ENCODE measurements around the gene MARVELD1.

Gene MARVELD1

DNA sequence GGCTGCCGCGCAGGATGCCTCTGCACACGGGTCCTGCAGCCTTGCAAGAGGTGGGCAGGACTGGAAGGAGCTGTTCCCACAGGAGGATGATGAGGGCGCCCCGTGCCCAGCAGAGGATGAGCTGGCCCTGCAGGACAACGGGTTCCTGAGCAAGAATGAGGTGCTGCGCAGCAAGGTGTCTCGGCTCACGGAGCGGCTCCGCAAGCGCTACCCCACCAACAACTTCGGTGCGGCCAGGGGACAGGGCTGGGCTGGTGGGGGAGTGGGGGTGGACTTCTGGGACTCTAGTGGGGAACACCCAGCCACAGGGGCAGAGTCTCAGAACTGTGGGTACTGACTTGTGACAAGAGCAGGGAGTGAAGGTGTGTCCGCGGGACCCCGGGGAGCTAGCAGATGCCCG is 39.4 kb downstream of the MARVELD1 start:
- FAIRE-seq (no peak), DNase-seq (ENCODE audit: insufficient read length) (no peak)
- TF ChIP-seq POLR2A (IDR thresholded peaks at IDR 0.05; ENCODE audit: low read depth, low read length) = no peak
- no peak for TF ChIP-seq TAF1 (IDR thresholded peaks at IDR 0.05; ENCODE audit: borderline replicate concordance, low read depth, low read length)
- no peak for TF ChIP-seq POLR2AphosphoS5 (IDR thresholded peaks at IDR 0.05; ENCODE audit: low read depth, low read length)

DNA sequence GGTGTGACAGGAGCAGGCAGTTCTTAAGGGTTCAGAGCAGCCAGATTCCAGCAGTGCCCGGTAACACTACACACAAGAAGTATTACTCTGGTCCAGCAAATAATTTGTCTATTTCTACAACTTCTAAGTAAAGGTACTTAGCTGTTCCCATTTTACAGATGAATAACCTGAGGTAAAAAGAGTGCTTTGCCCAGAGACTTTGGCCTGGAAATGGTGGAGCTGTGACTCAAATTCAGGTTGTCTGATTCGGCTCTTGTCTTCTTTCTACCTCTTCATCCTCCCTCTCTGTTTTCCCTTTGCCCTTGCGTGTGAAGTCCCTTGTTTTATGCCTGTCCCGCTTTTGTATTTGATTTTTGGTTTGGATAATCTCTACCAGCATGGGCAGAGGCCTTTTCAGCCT is 41.2 kb downstream of the MARVELD1 start:
- TF ChIP-seq TAF1 (IDR thresholded peaks at IDR 0.05; ENCODE audit: borderline replicate concordance, low read depth, low read length) = no peak
- TF ChIP-seq POLR2AphosphoS5 (IDR thresholded peaks at IDR 0.05; ENCODE audit: low read depth, low read length) = no peak
- no peak for TF ChIP-seq POLR2A (IDR thresholded peaks at IDR 0.05; ENCODE audit: low read depth, low read length)
- FAIRE-seq = no peak

DNA sequence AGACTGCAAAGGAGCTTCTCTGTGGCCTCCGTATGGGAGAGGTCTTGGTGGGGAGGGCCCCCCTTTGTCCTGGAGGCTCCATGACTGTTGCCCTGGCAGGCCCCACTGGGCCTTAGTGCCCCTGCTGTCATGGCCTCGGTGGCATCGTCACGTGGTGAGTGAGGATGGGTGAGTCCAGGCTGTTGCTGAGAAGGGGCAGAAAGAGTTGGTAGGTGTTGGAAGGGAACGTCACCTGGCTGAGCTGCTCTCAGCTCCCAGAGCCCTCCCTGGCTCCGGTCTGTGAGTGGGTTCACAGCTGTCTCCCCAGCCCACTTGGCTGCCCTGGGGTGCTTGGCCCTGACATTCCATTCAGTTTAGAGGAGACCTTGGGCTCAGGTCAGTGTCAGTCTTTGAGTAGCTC is 42.2 kb downstream of the MARVELD1 start:
- FAIRE-seq (no peak), DNase-seq (ENCODE audit: insufficient read length) (no peak)
- no peak for TF ChIP-seq POLR2AphosphoS5 (IDR thresholded peaks at IDR 0.05; ENCODE audit: low read depth, low read length)

More for the DNA sequence above, 41.2 kb downstream of the MARVELD1 start:
- DNase-seq (ENCODE audit: insufficient read length) = no peak

- FAIRE-seq (no peak), DNase-seq (ENCODE audit: insufficient read length) (no peak)
- TF ChIP-seq POLR2A (IDR thresholded peaks at IDR 0.05; ENCODE audit: low read depth, low read length) (no peak), TAF1 (IDR thresholded peaks at IDR 0.05; ENCODE audit: borderline replicate concordance, low read depth, low read length) (no peak), POLR2AphosphoS5 (IDR thresholded peaks at IDR 0.05; ENCODE audit: low read depth, low read length) (no peak)
These were observed 43.9 kb downstream of the MARVELD1 start for GRCh38 chr10:97757471-97757870.

- TF ChIP-seq TAF1 (IDR thresholded peaks at IDR 0.05; ENCODE audit: borderline replicate concordance, low read depth, low read length) (no peak), POLR2AphosphoS5 (IDR thresholded peaks at IDR 0.05; ENCODE audit: low read depth, low read length) (peak; percentile 36; the same call in 1 of the 2 replicates)
- FAIRE-seq (peak; percentile 74), DNase-seq (ENCODE audit: insufficient read length) (peak; percentile 71)
These were observed 45.8 kb downstream of the MARVELD1 start for GRCh38 chr10:97759158-97759887.

GRCh38 chr10:97759946-97760345 is 46.4 kb downstream of the MARVELD1 start:
- FAIRE-seq = no peak
- no peak for DNase-seq (ENCODE audit: insufficient read length)
- TF ChIP-seq POLR2AphosphoS5 (IDR thresholded peaks at IDR 0.05; ENCODE audit: low read depth, low read length) (no peak), TAF1 (IDR thresholded peaks at IDR 0.05; ENCODE audit: borderline replicate concordance, low read depth, low read length) (no peak), POLR2A (IDR thresholded peaks at IDR 0.05; ENCODE audit: low read depth, low read length) (no peak)

GRCh38 chr10:97760461-97761257 is 47.1 kb downstream of the MARVELD1 start:
- DNase-seq (ENCODE audit: insufficient read length) = no peak
- TF ChIP-seq POLR2AphosphoS5 (IDR thresholded peaks at IDR 0.05; ENCODE audit: low read depth, low read length) (no peak), TAF1 (IDR thresholded peaks at IDR 0.05; ENCODE audit: borderline replicate concordance, low read depth, low read length) (no peak), POLR2A (IDR thresholded peaks at IDR 0.05; ENCODE audit: low read depth, low read length) (no peak)
- no peak for FAIRE-seq

DNA sequence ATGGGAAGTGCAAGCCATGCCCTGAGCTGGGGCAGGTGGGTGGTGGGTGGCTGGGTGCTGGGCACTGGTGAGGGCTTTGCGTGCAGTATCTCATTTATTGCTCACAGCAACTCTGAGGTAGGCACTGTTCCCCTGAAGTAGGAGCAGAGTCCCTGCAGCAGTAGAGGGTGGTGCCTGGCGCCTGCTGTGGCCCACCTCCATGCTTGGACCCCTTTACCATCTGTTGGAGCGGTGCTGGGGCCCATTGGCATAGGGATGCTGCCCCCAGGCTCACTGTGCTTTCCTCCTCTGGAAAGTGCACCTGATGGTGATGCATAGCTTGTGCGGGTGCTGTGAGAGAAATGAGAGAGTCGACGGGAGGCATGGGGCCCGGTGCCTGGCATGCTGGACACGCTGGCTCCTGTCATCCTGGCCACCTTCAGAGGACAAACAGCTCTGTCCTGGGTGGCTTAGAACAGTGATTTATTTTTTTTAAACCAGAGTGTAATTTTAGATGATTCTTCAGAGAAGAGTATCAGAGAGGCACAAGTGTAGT is 47.9 kb downstream of the MARVELD1 start:
- peak; percentile 13; the same call in 1 of the 2 replicates for TF ChIP-seq POLR2AphosphoS5 (IDR thresholded peaks at IDR 0.05; ENCODE audit: low read depth, low read length)
- TF ChIP-seq TAF1 (IDR thresholded peaks at IDR 0.05; ENCODE audit: borderline replicate concordance, low read depth, low read length) = no peak
- FAIRE-seq (no peak), DNase-seq (ENCODE audit: insufficient read length) (no peak)

GRCh38 chr10:97762056-97762455 is 48.5 kb downstream of the MARVELD1 start:
- FAIRE-seq (no peak), DNase-seq (ENCODE audit: insufficient read length) (no peak)
- TF ChIP-seq POLR2AphosphoS5 (IDR thresholded peaks at IDR 0.05; ENCODE audit: low read depth, low read length) (no peak), TAF1 (IDR thresholded peaks at IDR 0.05; ENCODE audit: borderline replicate concordance, low read depth, low read length) (no peak), POLR2A (IDR thresholded peaks at IDR 0.05; ENCODE audit: low read depth, low read length) (no peak)

DNA sequence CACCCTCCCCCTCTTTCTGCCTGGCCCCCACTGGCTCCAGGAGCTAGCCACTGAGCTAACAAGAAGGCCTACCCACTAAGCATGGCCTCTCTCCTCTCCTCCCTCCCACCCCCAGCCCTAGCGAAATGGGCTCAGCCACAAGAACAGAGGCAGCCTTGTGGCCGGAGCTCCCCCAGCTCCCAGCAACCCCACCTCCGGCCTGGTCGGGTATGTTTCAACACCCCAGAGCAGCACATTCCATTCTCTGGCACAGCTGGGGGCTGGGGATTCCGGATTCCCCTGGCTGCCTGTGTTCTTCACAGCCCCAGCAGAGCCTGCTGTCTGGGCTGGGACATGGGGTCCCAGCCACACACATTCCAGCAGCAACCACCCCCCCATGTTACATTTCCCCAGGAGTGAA is 49.3 kb downstream of the MARVELD1 start:
- DNase-seq (ENCODE audit: insufficient read length) (no peak), FAIRE-seq (no peak)
- TF ChIP-seq POLR2A (IDR thresholded peaks at IDR 0.05; ENCODE audit: low read depth, low read length) = no peak

DNA sequence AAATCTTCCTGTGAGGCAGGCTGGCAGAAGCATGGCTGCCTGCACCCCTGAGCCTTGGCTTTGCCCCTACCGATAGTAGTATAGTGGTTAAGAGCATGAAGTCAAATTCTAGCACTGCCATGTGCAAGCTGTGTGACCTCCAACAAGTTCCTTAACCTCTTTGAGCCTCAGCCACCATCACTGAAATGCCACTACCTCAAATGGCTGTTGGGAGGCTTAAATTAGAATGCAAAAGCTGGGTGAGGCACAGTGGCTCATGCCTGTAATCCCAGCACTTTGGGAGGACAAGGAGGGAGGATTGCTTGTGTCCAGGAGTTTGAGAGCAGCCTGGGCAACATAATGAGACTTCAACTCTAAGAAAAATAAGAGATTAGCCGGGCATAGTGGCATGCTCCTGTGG is 49.9 kb downstream of the MARVELD1 start:
- FAIRE-seq = no peak

GRCh38 chr10:97763947-97764346 is 50.4 kb downstream of the MARVELD1 start:
- no peak for FAIRE-seq
- no peak for DNase-seq (ENCODE audit: insufficient read length)

More for the DNA sequence above, 49.9 kb downstream of the MARVELD1 start:
- TF ChIP-seq POLR2A (IDR thresholded peaks at IDR 0.05; ENCODE audit: low read depth, low read length) (no peak), POLR2AphosphoS5 (IDR thresholded peaks at IDR 0.05; ENCODE audit: low read depth, low read length) (no peak), TAF1 (IDR thresholded peaks at IDR 0.05; ENCODE audit: borderline replicate concordance, low read depth, low read length) (no peak)
- no peak for DNase-seq (ENCODE audit: insufficient read length)

More at GRCh38 chr10:97763947-97764346, 50.4 kb downstream of the MARVELD1 start:
- TF ChIP-seq POLR2AphosphoS5 (IDR thresholded peaks at IDR 0.05; ENCODE audit: low read depth, low read length) (no peak), TAF1 (IDR thresholded peaks at IDR 0.05; ENCODE audit: borderline replicate concordance, low read depth, low read length) (no peak), POLR2A (IDR thresholded peaks at IDR 0.05; ENCODE audit: low read depth, low read length) (no peak)

Measured in GM12892 (cell line).